ENCODE data around the gene RBM20. TPM values are rescaled to one million over a fixed set of nuclear protein-coding genes. Genes with fewer than 3 reads are reported as not detected.

The RBM20 gene
- total RNA-seq, 1 experiment from 2014 or later: 0.17 TPM

DNA sequence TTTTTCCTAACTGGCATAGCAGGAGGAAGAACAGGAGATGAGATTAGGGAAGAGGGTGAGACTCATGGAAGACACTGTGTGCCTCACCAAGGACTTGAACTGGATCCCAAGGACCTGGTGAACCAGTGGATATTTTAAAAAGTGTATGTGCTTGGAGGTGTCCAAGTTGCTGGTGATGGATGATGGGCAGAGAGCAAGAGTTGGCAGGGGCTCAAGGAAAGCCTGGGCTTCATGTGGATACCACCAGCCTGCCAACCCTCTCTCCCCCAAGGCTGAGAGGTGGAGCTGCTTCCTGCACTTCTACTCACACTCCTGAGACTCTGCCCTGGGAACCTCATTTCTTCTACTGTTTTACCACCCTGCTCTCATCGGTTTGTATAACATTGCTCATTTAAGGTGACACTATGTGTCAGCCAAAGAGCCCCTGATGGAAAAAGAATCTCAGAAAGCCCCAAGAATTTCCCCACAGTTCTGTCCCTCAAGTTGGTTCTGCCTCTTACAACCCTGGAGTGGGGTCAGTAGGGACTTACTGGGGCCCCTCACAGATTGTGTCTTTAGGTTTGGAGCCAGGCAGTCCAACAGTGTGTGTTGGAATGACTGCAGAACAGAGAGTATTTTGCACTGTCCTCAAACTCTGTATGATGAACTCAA, 171.3 kb downstream of the RBM20 start:
- Histone ChIP-seq H3K9ac (ENCODE audit: extremely low read depth, insufficient read length, low read length) (no peak overlapping the region), H2BK5ac (ENCODE audit: insufficient read length, low read length) (no peak overlapping the region), H3K79me2 (ENCODE audit: insufficient read depth, low read length) (no peaks in the 10 kb centered on the region), H3K14ac (ENCODE audit: insufficient read depth, low read length) (no peak overlapping the region), H3K4me2 (ENCODE audit: insufficient read depth, insufficient read length, low read length) (no peak overlapping the region), H2AFZ (ENCODE audit: low read length) (no peak overlapping the region), H2BK20ac (ENCODE audit: low read depth, low read length, poor library complexity, severe bottlenecking) (no peak overlapping the region), H4K8ac (replicated peaks; ENCODE audit: insufficient read length, low read depth, low read length) (no peak overlapping the region), H3K23me2 (ENCODE audit: insufficient read length, low read depth, low read length, poor library complexity, severe bottlenecking) (no peaks in the 10 kb centered on the region), H3K79me1 (ENCODE audit: insufficient read depth, low read depth, low read length, poor library complexity, severe bottlenecking) (no peaks in the 10 kb centered on the region), H2BK12ac (ENCODE audit: insufficient read length, low read depth, low read length) (no peak overlapping the region), H3T11ph (ENCODE audit: low read length) (no peak overlapping the region), H2BK120ac (ENCODE audit: low read depth, low read length, poor library complexity, severe bottlenecking) (no peak overlapping the region), H3K4me1 (ENCODE audit: insufficient read depth, low read length) (no peaks in the 10 kb centered on the region), H3K56ac (ENCODE audit: insufficient read length, low read depth, low read length) (no peak overlapping the region), H4K5ac (ENCODE audit: insufficient read length, low read depth, low read length) (no peak overlapping the region), H3K4ac (ENCODE audit: low read depth, low read length) (no peak overlapping the region), H3K27ac (ENCODE audit: insufficient read length, low read depth, low read length) (no peak overlapping the region), H4K20me1 (ENCODE audit: control insufficient read depth, insufficient read depth, insufficient read length) (no peaks in the 10 kb centered on the region), H3K18ac (ENCODE audit: insufficient read length, low read depth, low read length) (no peak overlapping the region), H2BK15ac (ENCODE audit: low read depth, low read length) (no peak overlapping the region), H3K27me3 (ENCODE audit: insufficient read depth, low read length) (no peaks in the 10 kb centered on the region), H3K9me3 (ENCODE audit: control insufficient read depth, low read depth, low read length) (no peaks in the 10 kb centered on the region), H4K91ac (ENCODE audit: insufficient read length, low read depth, low read length) (no peak overlapping the region), H3K23ac (ENCODE audit: insufficient read length, low read depth, low read length) (no peak overlapping the region), H2AK5ac (ENCODE audit: insufficient read length, low read length) (no peak overlapping the region)
- Mint-ChIP-seq H3K9me3 (no peaks in the 10 kb centered on the region), H3K4me3 (no peak overlapping the region), H3K4me1 (no peaks in the 10 kb centered on the region), H3K27me3 (ENCODE audit: low read depth) (peaks cover 3% of the 10 kb centered on the region; the same call in 1 of the 2 replicates), H3K27ac (no peak overlapping the region), H3K36me3 (ENCODE audit: insufficient read depth in 1 of 3, low read depth in 3 of 3) (no peaks in the 10 kb centered on the region)
- DNase-seq: no peak
- no CpG with 5 or more reads among the region's 1 CpG for WGBS (ENCODE audit: extremely low coverage, insufficient read length, low lambda C conversion rate)
- TF ChIP-seq, protein P1, sequence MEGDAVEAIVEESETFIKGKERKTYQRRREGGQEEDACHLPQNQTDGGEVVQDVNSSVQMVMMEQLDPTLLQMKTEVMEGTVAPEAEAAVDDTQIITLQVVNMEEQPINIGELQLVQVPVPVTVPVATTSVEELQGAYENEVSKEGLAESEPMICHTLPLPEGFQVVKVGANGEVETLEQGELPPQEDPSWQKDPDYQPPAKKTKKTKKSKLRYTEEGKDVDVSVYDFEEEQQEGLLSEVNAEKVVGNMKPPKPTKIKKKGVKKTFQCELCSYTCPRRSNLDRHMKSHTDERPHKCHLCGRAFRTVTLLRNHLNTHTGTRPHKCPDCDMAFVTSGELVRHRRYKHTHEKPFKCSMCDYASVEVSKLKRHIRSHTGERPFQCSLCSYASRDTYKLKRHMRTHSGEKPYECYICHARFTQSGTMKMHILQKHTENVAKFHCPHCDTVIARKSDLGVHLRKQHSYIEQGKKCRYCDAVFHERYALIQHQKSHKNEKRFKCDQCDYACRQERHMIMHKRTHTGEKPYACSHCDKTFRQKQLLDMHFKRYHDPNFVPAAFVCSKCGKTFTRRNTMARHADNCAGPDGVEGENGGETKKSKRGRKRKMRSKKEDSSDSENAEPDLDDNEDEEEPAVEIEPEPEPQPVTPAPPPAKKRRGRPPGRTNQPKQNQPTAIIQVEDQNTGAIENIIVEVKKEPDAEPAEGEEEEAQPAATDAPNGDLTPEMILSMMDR (conservative IDR thresholded peaks at IDR 0.05): no peak
